Measurements from ENCODE around the gene GPR107. TPM values are rescaled to one million over a fixed set of nuclear protein-coding genes. Genes with fewer than 3 reads are reported as not detected.

The GPR107 gene
- total RNA-seq, 4 donors from 2014 or later = 24.6 to 41.8 (median 34.1) TPM

DNA sequence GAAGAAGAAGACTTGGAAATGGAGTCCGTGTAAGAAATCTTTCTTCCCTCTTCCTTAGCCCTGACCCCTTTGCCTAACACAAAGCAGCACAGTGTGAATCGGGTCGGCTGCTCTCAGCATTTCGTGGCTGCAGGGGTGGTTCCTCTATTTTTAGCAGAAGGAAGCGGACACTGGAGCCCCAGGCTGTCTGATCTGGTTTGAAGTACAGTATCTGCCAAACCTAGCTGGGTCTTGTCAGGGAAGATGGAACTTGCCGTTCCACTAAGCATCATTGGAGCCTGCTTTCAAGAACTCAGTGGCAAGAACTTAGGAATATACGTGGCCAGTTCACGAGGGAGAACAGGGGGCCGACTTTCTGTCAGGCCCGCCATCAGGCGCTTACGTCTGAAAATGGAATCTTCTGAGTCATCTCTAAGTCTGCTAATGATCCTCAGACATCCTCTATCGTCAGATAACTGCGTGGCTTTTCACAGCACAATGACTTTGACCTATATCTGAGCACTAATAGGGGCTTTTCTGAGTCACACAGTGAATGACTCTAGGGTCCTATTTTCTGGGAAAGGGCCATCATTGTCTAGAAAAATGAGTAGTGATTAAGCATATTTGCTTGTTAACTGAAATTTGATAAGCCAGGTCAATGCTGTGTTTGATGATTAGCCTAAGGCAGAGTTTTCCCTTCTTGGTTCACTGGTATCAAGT is 75.2 kb downstream of the GPR107 start:
- H3K9me3 ChIP-seq = no peaks in the 10 kb centered on the region
- no peaks in the 10 kb centered on the region for H3K27me3 ChIP-seq
- no peak overlapping the region for H3K4me3 ChIP-seq
- no peak for TF ChIP-seq POLR2A (IDR thresholded peaks at IDR 0.05)
- TF ChIP-seq EP300 (IDR thresholded peaks at IDR 0.05) = peak; percentile 33
- DNase-seq (ENCODE audit: low spot score in 2 of 2) = no peak
- H3K4me1 ChIP-seq = peaks cover 22% of the 10 kb centered on the region
- peak overlapping the region; percentile 56 for H3K27ac ChIP-seq
- H3K36me3 ChIP-seq = peaks cover 59% of the 10 kb centered on the region
- WGBS = 50% methylated on average over 13 of the region's 14 CpGs

DNA sequence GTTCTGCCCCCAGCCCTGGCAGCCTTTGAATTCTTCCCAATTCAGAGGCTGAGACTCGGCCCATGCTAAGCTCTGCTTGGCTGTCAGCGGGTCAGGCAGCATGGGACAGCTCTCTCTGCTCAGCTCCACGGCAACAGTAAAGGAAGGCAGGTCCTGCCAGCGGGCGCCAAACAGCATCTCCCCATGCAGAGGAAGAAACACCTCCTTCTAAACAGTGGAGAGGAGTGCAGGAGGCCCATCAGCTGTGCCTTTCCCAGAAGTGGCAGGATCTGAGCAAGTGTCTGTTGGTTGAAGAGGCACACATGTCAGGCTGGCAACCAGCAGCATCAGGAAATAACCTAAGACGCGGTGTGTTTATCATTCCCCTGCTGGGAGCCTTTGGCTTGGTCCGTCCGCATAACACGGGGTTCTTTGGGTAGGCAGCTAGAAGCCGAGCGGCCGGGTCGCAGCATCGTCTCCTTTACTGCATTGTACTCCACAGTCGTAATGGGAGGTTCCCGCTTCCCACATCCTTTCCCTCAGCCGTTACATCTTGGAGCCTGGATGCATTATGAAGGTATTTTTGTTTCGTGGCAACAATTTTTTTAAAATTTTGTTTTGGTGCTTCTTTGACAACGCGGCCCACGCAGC is 75.8 kb downstream of the GPR107 start:
- WGBS = 91% methylated on average over 22 of the region's 22 CpGs
- no peak for TF ChIP-seq POLR2A (IDR thresholded peaks at IDR 0.05)
- no peak for TF ChIP-seq EP300 (IDR thresholded peaks at IDR 0.05)
- TF ChIP-seq, protein P1, sequence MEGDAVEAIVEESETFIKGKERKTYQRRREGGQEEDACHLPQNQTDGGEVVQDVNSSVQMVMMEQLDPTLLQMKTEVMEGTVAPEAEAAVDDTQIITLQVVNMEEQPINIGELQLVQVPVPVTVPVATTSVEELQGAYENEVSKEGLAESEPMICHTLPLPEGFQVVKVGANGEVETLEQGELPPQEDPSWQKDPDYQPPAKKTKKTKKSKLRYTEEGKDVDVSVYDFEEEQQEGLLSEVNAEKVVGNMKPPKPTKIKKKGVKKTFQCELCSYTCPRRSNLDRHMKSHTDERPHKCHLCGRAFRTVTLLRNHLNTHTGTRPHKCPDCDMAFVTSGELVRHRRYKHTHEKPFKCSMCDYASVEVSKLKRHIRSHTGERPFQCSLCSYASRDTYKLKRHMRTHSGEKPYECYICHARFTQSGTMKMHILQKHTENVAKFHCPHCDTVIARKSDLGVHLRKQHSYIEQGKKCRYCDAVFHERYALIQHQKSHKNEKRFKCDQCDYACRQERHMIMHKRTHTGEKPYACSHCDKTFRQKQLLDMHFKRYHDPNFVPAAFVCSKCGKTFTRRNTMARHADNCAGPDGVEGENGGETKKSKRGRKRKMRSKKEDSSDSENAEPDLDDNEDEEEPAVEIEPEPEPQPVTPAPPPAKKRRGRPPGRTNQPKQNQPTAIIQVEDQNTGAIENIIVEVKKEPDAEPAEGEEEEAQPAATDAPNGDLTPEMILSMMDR (IDR thresholded peaks at IDR 0.05) = no peak
- TF ChIP-seq POLR2AphosphoS5 (IDR thresholded peaks at IDR 0.05) = no peak
- H3K36me3 ChIP-seq = peaks cover 56% of the 10 kb centered on the region
- no peak for DNase-seq (ENCODE audit: low spot score in 2 of 2)
- no peak overlapping the region for H3K4me3 ChIP-seq
- H3K27me3 ChIP-seq = no peaks in the 10 kb centered on the region
- H3K9me3 ChIP-seq = no peaks in the 10 kb centered on the region
- H3K4me1 ChIP-seq = peaks cover 21% of the 10 kb centered on the region
- H3K27ac ChIP-seq = peak overlapping the region; percentile 56

DNA sequence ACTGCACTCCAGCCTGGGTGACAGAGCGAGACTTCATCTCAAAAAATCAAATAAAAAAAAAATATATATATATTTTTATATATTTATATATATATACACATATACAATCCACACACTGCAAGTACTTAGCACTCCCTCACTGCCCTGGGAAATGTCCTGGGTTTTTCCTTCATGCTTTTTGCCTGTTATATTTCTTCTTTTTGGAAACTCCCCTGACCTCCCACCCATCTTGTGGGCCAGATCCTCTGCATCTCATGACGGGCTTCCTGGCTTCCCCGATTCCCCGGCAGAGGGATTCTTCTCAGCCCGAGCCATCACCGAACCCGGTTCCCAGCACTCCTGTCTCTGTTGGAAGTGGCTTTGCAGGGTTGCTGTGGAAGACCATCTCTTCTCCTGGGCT is 79.0 kb downstream of the GPR107 start:
- Histone ChIP-seq H3K27me3 (no peaks in the 10 kb centered on the region), H3K27ac (no peak overlapping the region), H3K4me3 (no peak overlapping the region), H3K4me1 (peaks cover 12% of the 10 kb centered on the region), H3K36me3 (peaks cover 63% of the 10 kb centered on the region), H3K9me3 (no peaks in the 10 kb centered on the region)
- no peak for DNase-seq (ENCODE audit: low spot score in 2 of 2)
- WGBS = 98% methylated on average over 7 of the region's 7 CpGs
- TF ChIP-seq, protein P1 (IDR thresholded peaks at IDR 0.05) = no peak
- TF ChIP-seq POLR2AphosphoS5 (IDR thresholded peaks at IDR 0.05) (no peak), POLR2A (IDR thresholded peaks at IDR 0.05) (no peak), EP300 (IDR thresholded peaks at IDR 0.05) (no peak)

DNA sequence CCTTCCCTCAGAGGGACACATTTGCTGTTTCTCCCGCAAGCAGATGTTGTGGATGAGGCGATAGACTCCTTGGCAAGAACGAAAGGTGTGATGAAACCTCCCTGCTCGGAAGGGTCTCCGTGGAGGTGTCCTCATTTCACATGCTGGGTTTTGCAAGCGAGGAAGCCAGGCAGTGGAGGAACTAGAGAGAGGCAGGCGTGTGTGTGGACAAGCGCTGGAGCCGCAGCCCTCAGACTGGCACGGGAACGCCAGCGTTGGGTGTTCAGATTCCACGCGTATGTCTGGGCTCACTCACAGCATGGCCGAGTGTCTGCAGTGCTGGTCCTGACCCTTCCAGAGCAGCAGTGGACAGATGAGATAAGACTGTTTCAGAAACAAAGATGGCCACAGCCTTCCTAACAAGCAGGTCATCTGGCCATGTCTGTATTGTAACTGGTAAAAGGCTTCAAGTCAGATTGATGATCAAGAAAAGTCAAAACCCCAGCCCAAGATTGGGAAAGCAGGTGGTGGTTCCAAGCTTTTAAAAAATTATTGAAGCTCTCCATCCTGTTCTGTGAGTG is 83.5 kb downstream of the GPR107 start:
- no peak for DNase-seq (ENCODE audit: low spot score in 2 of 2)
- H3K4me3 ChIP-seq = no peak overlapping the region
- no peaks in the 10 kb centered on the region for H3K9me3 ChIP-seq
- TF ChIP-seq POLR2A (IDR thresholded peaks at IDR 0.05) = no peak
- TF ChIP-seq POLR2AphosphoS5 (IDR thresholded peaks at IDR 0.05) = no peak
- TF ChIP-seq, protein P1 (IDR thresholded peaks at IDR 0.05) = no peak
- no peak for TF ChIP-seq EP300 (IDR thresholded peaks at IDR 0.05)
- H3K36me3 ChIP-seq = peaks cover 27% of the 10 kb centered on the region
- 90% methylated on average over 15 of the region's 15 CpGs for WGBS
- no peak overlapping the region for H3K27ac ChIP-seq
- no peaks in the 10 kb centered on the region for H3K27me3 ChIP-seq
- peaks cover 23% of the 10 kb centered on the region for H3K4me1 ChIP-seq

DNA sequence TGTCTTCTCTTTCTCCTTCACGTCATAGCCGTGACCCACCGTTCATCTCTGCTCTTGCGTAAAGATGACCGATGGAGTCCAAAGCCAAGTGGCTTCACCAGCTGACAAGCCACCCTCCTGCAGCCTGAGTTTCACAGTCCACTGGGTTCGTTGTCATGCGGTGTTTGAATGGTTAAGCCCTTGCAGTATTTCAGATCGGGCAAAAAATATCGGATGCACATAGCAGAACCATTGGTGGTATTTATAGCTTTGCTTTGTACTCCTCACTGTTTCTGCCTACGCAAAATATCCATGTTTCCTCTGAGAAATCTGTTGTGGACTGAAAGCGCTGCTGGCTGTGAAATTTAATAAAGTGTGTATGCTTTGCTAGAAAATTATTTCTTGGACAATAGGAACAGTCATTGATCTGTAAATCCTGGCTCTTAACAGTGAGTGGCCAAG is 84.0 kb downstream of the GPR107 start:
- H3K27ac ChIP-seq = no peak overlapping the region
- H3K27me3 ChIP-seq = no peaks in the 10 kb centered on the region
- H3K9me3 ChIP-seq = no peaks in the 10 kb centered on the region
- WGBS = 86% methylated on average over 11 of the region's 11 CpGs
- H3K36me3 ChIP-seq = peaks cover 25% of the 10 kb centered on the region
- no peak overlapping the region for H3K4me3 ChIP-seq
- DNase-seq (ENCODE audit: low spot score in 2 of 2) = no peak
- no peak for TF ChIP-seq POLR2A (IDR thresholded peaks at IDR 0.05)
- TF ChIP-seq, protein P1 (IDR thresholded peaks at IDR 0.05) = no peak
- TF ChIP-seq EP300 (IDR thresholded peaks at IDR 0.05) = no peak
- TF ChIP-seq POLR2AphosphoS5 (IDR thresholded peaks at IDR 0.05) = no peak
- peaks cover 23% of the 10 kb centered on the region for H3K4me1 ChIP-seq

Data from suprapubic skin (tissue), 4 donors.